Left renal cortex interstitium (tissue), 4 donors: Measurements from ENCODE around the gene OPTC. TPM values are rescaled to one million over a fixed set of nuclear protein-coding genes. Genes with fewer than 3 reads are reported as not detected.

Source experiments
- DNase-seq, 4 donors: peaks; one replicate each; pipeline ENCODE4 v3.0.0-alpha.2; 2013; ENCODE audit warnings: low read depth in 4 of 4, low spot score in 2 of 4, missing footprints in 1 of 4
- polyA plus RNA-seq, 4 donors: library from polyadenylated mRNA; unstranded; fragments of 120-200 nt; gene quantifications; one replicate each; pipeline ENCODE4 v1.2.1, GENCODE V29; 2013; ENCODE audit not compliant: insufficient read length in 4 of 4

The OPTC gene
- polyA plus RNA-seq, 4 donors = not detected

GRCh38 chr1:203555076-203555475, 61.1 kb downstream of the OPTC start:
- DNase-seq = no peak

GRCh38 chr1:203555511-203556046, 61.6 kb downstream of the OPTC start:
- DNase-seq = no peak

GRCh38 chr1:203556047-203556851, 62.3 kb downstream of the OPTC start:
- DNase-seq = peak in 1 of 4 donors; percentile 21

- no peak for DNase-seq
Observed at GRCh38 chr1:203557390-203557789, 63.4 kb downstream of the OPTC start.

- DNase-seq = no peak
Observed at GRCh38 chr1:203558064-203558760, 64.3 kb downstream of the OPTC start.

Other genes starting within 250 kb of the OPTC start
- 100 to 1,000 TPM in 2 of 4 donors, 10 to 100 TPM in 2; 86.8 to 215 (median 118) TPM for gene BTG2, start 188.6 kb upstream of the OPTC start, polyA plus RNA-seq
- 10 to 100 TPM; 39.5 to 65.2 (median 51.1) TPM for gene FMOD, start 143.0 kb upstream of the OPTC start, polyA plus RNA-seq
- gene PRELP, start 18.3 kb upstream of the OPTC start, polyA plus RNA-seq = 1 to 10 TPM; 2.0 to 5.5 (median 4.0) TPM
- 10 to 100 TPM; 57.4 to 69.6 (median 62.3) TPM for gene ATP2B4, start 132.7 kb downstream of the OPTC start, polyA plus RNA-seq